ENCODE results near the gene VTCN1.
A peak's percentile ranks its signal among the peaks of the same experiment; 100 is the strongest.
"Not testable (repeated sequence)": the region's sequence is repeated elsewhere in the genome, so short reads cannot be mapped to it uniquely, and the experiment has no call there.

The VTCN1 gene

DNA sequence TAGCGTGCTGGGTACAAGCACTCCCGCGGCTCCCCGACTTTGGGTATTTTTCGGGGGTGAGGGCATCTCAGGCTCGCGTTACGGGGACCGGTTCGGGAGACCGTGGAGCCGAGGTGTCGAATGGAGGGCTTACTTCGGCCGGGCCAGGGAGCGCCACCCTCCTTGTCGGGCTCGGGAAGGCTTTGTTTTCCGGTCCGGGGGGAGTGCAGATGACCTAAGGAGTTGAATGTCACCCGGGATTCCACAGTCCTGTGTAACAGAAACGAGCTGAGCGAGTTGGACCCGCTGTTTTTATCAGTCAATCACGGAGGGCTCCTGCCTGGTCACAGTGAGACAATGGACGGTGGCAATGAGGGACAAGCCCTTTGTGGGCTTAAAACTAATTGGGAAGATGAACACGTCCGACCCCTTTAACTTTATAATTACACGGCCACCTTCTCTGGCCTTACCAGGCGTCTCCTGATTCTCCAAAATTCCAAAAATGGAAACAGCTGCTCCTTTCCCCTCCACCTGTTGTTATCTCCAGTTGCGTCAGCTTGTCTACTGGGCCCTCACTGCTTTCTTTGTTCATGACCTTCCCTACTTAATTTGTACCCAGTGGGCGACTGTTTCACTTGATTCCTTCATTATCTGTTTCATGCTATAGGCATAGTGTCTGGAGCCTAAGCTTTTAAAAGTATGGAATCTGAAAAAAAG is 88.2 kb downstream of the VTCN1 start:
- DNase-seq (ENCODE audit: low read depth), result no peak

DNA sequence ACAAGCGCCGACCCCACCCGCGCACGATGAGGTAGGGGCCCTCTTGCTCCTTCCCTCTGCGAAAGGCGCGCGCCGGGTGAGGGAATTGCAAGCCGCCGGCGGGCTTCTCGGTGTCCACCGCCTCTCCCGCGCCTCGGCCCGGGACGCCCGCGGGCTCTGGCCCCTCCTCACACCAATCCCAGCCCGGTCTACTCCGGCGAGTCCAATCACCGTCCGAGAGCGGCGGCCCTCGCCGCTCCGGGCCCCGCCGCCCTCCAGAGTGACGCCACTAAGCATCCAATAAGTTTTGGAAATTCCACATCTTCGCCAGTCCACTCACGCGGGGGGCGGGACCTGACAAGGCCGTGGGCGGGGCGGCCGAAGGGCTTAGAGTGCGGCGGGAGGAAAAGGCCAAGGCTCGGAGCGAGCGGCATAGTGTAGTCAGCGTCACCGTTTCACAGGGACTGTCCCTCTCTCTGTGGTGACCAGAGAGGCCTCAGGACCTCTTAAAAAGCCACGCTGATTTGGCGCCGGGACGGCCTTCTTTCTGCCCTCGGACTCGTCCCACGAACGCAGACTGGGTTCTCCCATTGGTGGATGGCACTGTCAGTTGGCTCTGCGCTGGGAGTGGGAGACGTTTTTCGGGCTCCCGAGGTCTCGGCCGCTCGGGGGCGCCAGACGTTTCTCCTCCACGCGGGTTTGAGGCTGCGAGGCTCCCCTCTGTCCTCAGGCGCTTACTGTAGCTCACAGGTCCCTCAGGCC is 89.0 kb downstream of the VTCN1 start, which contains the start of gene TRIM45:
Gene TRIM45 (minus strand): TSS at position 161 of the 741 bp plus-strand sequence. CDS start 548 bp downstream, outside the sequence.
- peak; percentile 96 for DNase-seq (ENCODE audit: low read depth)

GRCh38 chr1:117120774-117121588 is 89.7 kb downstream of the VTCN1 start:
- DNase-seq (ENCODE audit: low read depth), result no peak

DNA sequence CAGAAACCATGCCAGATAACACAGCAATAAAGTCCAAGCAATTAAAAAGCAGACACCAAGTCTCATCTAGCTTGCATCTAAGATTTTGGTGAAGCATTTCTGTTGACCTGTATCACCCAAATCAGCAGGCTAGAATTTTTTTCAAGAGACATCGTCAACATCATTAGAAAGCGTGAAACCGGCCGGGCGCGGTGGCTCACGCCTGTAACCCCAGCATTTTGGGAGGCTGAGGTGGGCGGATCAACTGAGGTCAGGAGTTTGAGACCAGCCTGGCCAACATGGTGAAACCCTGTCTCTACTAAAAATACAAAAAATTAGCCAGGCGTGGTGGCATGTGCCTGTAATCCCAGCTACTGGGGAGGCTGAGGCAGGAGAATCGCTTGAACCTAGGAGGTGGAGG is 91.6 kb downstream of the VTCN1 start:
- DNase-seq (ENCODE audit: low read depth), result not testable (repeated sequence)

- no peak for DNase-seq (ENCODE audit: low read depth)
Observed at GRCh38 chr1:117118137-117118536, 92.6 kb downstream of the VTCN1 start.

- DNase-seq (ENCODE audit: low read depth), result no peak
Observed at GRCh38 chr1:117117697-117118096, 93.0 kb downstream of the VTCN1 start.

- no peak for DNase-seq (ENCODE audit: low read depth)
Observed at GRCh38 chr1:117116784-117117130, 94.0 kb downstream of the VTCN1 start.

- DNase-seq (ENCODE audit: low read depth), result no peak
Observed at GRCh38 chr1:117116090-117116783, 94.5 kb downstream of the VTCN1 start.

GRCh38 chr1:117114877-117115276 is 95.8 kb downstream of the VTCN1 start:
- no peak for DNase-seq (ENCODE audit: low read depth)

GRCh38 chr1:117113199-117113598 is 97.5 kb downstream of the VTCN1 start:
- no peak for DNase-seq (ENCODE audit: low read depth)

DNA sequence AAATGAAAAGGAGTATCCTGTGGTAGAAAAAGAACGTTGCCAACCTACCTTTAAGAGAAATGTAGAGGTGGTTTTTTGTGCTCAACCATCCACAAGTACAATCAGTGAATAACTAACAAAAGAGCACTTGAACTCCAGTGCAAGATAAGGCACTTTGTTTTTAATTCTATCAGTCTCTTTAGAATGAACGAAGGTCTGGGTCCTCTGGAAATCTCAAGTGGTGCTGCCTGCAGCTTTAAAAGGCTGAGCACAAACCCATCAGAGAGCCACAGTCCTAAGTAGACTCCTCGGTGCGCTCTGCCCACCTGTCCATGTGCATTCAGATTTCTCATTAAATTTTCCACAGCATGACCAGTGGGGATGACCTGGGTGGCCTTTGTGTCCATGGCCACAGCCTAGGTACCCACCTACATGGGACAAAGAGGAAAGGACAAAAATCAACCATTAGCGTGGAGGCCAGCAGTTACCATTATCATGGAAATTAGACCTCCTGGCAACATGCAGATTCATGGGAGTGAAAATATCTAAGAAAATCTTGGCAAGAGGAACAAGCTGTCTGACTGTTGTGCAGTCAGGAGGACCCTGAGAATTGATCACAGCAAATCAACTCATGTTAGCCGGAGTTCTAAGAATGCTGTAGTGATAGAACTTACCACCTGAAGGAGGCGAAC is 98.5 kb downstream of the VTCN1 start:
- no peak for DNase-seq (ENCODE audit: low read depth)

- no peak for DNase-seq (ENCODE audit: low read depth)
Observed at GRCh38 chr1:117110774-117111173, 100.0 kb downstream of the VTCN1 start.

DNA sequence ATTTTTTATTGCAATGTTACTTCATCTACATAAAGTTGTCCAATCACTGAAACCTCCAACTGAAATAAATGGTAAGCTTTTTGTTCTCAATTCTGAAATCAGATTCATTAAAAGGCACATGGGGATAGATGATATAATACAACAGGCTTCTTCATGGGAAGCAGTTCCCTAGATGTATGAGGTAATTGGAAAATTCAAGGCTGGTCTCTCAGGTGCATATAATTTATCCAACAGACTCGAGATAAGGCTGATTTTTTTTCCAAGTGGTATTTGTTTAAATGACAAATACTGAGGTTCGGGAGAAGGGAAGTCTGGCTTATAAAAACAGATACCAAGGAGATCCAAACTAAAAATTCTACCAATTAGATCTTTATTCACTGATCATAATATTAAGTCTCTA is 103.4 kb downstream of the VTCN1 start:
- DNase-seq (ENCODE audit: low read depth), result no peak

DNA sequence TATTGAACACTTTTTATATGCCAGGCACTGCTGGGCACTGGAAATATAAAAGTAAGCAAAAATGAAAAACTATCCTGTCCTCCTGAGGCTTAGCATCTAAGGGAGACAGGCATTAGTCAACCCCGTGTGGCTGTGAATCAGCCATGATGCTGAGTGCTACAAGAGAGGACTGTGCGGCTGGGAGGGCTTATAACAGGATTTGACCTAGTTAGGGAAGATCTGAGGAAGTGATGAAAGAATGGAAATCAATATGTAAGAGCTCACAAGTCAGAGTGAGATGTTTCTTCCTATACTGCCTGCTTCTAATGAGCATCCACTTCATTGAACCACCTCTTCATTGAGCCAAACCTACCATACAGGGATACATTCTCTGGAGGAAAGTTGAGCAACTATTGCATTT is 104.2 kb downstream of the VTCN1 start:
- no peak for DNase-seq (ENCODE audit: low read depth)

- no peak for DNase-seq (ENCODE audit: low read depth)
Observed at GRCh38 chr1:117105722-117106121, 105.0 kb downstream of the VTCN1 start.

GRCh38 chr1:117104986-117105385 is 105.7 kb downstream of the VTCN1 start:
- peak; percentile 37 for DNase-seq (ENCODE audit: low read depth)

- DNase-seq (ENCODE audit: low read depth), result not testable (repeated sequence)
Observed at GRCh38 chr1:117101858-117102257, 108.9 kb downstream of the VTCN1 start.

DNA sequence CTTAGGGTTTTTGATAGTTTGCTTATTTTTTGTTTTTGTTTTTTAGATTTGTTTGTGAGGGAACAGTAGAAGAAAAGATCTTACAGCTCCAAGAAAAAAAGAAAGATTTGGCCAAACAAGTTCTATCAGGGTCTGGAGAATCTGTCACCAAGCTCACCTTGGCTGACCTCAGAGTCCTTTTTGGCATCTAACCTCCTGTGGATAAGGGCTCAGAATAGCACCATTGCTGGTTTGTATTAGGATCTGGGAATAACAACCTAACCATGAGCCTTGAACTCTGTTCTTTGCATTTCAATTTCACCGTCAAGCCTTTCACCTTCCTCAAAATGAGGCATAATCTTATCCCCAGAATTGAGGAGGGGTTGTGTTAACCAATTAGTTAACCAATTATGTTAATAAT is 109.4 kb downstream of the VTCN1 start:
- no peak for DNase-seq (ENCODE audit: low read depth)

- no peak for DNase-seq (ENCODE audit: low read depth)
Observed at GRCh38 chr1:117098287-117098890, 112.3 kb downstream of the VTCN1 start.

DNA sequence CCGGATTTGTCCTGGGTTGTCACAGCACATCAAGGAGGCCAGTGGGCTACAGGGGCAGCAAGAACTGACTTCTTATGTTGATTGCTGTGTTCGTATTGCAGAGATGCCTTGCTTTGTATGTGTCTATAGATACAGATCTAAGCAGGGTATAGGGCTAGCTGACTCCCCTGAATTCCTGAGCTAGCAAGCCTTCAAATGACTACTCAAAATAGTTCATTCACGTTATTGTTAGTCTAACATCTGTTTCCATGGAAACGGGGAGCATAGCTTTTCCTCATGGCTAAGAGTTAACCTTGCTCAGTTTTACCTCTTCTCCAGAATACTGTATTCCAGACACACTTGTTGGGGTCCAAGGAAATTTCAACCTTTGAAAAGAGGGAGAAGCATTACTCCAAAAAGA is 113.3 kb downstream of the VTCN1 start:
- DNase-seq (ENCODE audit: low read depth), result peak; percentile 13

DNA sequence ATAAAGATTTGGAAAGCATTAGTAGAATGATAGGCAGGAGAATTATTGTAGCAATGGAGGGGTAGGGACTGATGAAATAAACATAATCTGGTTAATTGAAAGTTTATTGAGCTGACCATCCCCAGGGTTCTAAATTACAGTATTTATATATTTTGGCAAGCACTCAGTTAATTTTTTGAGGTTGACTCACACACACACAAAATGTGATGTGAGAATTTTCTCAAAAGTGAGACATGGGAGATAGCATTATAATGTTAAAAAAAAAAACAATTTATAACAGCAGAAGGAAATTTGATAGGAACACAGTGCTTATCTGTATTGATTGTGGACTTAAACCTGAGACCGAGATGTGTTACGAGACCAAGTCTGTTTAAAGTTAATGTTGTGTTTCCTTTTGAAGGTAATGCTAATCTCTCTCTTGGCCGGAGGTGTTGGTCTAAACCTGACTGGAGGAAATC is 113.7 kb downstream of the VTCN1 start:
- peak; percentile 48 for DNase-seq (ENCODE audit: low read depth)
